GM18909 (cell line): ENCODE results near the gene CCDC97.
"Not testable (repeated sequence)": the region's sequence is repeated elsewhere in the genome, so short reads cannot be mapped to it uniquely, and the experiment has no call there.

Experiments used
- ATAC-seq: cut with Tn5 transposase; IDR thresholded peaks from one replicate; pipeline ENCODE4 v1.9.1; 2021; ENCODE audit warnings: mild to moderate bottlenecking; ENCODE audit not compliant: unreplicated experiment, poor library complexity

The CCDC97 gene

GRCh38 chr19:41310033-41310831, at the start of gene CCDC97:
TSS of gene CCDC97 (plus strand) at chr19:41310172. CDS start at chr19:41310311, 139 bp downstream.
- ATAC-seq = peak; percentile 67

- ATAC-seq = no peak
Observed at GRCh38 chr19:41261474-41262190, 48.3 kb upstream of the CCDC97 start.

GRCh38 chr19:41263042-41263849, 46.7 kb upstream of the CCDC97 start:
- peak; percentile 15 for ATAC-seq

GRCh38 chr19:41263850-41264580, 46.0 kb upstream of the CCDC97 start, which contains the start of gene HNRNPUL1:
TSS of gene HNRNPUL1 (plus strand) at chr19:41264372. CDS start at chr19:41264504, 132 bp downstream.
- peak; percentile 75 for ATAC-seq

DNA sequence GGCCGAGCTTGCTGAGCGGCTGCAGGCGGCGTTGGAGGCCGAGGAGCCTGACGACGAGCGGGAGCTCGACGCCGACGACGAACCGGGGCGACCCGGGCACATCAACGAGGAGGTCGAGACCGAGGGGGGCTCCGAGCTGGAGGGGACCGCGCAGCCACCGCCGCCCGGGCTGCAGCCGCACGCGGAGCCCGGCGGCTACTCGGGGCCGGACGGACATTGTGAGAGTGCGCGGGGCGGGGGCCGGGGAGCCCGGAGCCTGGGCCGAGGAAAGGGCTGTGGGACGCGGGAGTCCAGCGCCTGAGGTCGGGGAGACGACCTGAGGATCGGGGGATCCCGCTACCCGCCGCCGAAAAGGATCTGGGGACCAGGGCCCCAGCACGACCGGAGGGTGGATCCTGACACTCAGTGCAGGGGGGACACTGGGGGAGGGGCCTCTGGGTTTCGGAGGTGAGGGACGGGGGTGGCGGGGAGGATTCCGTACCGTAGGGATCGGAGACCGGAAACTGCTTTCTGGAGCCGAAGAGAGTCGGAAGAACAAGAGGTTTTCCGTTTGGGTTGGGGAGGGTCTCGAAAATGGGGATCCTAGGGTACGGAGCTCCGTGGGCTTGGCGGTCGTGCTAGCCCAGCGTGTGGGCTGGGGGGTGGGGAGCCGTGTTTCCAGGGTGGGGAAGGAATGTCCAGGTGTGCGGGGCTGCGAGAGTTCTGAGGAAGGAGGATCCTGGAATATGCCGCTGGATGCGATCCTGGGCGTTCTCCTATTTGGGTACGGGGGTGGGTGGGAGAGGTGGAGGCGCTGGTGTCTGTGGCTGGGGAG, 45.2 kb upstream of the CCDC97 start:
- no peak for ATAC-seq

- ATAC-seq = no peak
Observed at GRCh38 chr19:41265395-41266153, 44.4 kb upstream of the CCDC97 start.

DNA sequence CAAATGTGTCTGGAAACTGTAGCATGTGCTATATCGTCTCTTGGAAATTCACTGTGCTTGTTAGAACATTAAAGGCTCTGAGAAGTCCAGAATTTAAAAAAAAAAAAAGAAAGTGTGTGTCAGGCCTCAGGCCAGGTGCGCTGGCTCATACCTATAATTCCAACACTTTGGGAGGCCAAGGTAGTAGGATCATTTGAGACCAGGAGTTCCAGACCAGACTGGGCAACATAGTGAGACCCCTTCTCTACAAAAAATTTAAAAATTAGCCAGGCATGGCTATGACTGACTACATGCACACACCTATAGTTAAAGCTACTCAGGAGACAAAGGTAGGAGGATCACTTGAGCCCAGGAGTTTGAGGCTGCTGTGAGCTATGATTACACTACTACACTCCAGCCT, 40.9 kb upstream of the CCDC97 start:
- no peak for ATAC-seq

DNA sequence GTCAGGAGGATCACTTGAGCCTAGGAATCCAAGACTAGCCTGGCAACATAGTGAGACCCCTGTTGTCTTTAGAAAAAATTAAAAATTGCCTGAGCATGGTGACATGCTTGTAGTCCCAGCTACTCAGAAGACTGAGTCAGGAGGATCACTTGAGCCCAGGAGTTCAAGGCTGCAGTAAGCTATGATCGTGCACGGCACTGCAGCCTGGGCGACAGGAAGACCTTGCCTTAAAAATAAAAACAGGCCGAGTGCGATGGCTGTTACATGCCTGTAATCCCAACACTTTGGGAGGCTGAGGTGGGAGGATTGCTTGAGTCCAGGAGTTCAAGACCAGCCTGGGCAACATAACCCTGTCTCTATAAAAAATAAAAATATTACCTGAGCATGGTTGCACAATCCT, 40.4 kb upstream of the CCDC97 start:
- no peak for ATAC-seq

DNA sequence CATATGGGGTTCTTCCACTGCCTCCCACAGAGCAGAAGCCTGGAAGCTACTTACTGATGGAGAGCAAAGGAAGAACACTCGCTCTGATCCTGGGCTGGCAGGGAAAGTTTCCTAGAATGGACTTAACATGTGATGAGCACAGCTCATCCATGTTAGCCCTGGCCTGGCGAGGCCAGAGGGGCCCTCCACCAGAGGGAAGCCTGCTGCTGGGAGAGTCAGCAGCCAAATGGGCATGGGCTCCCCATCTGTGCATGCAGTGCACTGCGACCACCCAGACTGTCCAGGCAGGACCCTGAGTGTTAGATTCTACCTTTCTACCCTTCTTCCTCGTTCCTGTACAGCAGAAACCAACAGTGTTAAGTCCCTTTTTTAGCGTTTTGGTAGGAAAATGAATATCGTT, 36.9 kb upstream of the CCDC97 start:
- no peak for ATAC-seq

- no peak for ATAC-seq
Observed at GRCh38 chr19:41274802-41275201, 35.2 kb upstream of the CCDC97 start.

GRCh38 chr19:41276231-41276630, 33.7 kb upstream of the CCDC97 start:
- ATAC-seq = no peak

DNA sequence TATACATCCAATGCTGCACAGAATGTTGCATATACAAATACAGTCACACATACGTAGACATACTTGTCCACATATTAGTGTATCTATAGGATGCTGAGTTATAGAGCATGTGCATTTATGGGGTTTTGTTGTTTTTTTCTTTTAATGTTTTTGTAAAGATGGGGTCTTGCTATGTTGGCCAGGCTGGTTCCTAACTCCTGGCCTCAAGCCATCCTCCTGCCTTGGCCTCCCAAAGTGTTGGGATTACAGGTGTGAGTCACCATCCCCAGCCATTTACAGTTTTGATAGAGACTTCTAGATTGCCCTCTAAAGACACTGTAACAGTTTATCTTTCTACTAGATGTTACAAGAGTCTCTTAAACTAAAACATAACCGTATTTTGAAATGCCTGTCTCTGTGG, 31.5 kb upstream of the CCDC97 start:
- no peak for ATAC-seq

- no peak for ATAC-seq
Observed at GRCh38 chr19:41288673-41289530, 21.1 kb upstream of the CCDC97 start.

DNA sequence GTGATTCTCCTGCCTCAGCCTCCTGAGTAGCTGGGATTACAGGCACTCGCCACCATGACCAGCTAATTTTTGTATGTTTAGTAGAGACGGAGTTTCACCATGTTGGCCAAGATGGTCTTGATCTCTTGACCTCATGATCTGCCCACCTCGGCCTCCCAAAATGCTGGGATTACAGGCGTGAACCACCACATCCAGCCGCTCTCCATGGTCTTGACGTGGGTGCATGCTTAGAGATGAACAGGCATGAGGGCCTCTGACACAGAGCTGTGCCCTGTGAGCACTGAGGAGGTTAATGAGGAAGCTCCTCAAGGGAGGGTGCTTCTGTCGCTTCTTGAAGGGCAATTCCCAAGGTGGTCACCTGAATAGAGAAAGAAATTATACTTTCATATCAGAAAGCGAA, 20.2 kb upstream of the CCDC97 start:
- ATAC-seq = not testable (repeated sequence)

DNA sequence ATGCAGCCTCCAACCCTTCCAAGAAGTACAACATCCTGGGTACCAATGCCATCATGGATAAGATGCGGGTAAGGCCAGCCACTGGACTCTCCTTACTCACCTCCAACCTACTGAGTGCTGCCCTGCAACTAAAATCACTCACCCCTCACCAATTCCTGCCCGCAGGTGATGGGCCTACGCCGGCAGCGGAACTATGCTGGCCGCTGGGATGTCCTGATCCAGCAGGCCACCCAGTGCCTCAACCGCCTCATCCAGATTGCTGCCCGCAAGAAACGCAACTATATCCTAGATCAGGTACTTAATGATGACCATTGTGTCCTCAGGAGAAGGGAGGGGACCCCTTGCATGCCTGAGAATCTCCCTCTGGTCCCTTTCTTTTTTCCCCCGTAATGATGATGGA, 15.6 kb upstream of the CCDC97 start:
- ATAC-seq = no peak

GRCh38 chr19:41295499-41295898, 14.5 kb upstream of the CCDC97 start:
- no peak for ATAC-seq

GRCh38 chr19:41296433-41296871, 13.5 kb upstream of the CCDC97 start:
- no peak for ATAC-seq
